ENCODE data around the gene JMJD7.

DNA sequence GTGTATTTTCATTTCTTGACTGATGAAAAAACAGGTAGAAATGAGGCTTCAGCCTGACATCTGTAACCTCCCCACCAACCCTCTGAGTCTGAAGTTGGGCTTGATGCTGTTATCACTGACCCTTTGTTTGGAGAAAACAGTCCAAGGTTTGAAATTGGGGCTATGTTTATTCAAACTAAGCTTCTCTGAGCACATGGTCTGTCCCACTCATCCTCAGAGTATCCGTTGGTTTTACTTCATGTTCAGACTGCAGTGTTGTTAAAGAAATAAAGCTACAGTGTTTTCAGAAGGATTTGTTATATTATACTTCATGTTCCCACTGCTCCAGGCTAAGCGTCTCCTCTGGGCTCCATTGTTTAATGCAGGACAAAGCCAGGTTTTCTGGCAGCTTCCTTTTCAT lies 47.6 kb upstream of the JMJD7 start:
- TF ChIP-seq, protein P1, sequence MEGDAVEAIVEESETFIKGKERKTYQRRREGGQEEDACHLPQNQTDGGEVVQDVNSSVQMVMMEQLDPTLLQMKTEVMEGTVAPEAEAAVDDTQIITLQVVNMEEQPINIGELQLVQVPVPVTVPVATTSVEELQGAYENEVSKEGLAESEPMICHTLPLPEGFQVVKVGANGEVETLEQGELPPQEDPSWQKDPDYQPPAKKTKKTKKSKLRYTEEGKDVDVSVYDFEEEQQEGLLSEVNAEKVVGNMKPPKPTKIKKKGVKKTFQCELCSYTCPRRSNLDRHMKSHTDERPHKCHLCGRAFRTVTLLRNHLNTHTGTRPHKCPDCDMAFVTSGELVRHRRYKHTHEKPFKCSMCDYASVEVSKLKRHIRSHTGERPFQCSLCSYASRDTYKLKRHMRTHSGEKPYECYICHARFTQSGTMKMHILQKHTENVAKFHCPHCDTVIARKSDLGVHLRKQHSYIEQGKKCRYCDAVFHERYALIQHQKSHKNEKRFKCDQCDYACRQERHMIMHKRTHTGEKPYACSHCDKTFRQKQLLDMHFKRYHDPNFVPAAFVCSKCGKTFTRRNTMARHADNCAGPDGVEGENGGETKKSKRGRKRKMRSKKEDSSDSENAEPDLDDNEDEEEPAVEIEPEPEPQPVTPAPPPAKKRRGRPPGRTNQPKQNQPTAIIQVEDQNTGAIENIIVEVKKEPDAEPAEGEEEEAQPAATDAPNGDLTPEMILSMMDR (IDR thresholded peaks at IDR 0.05) = no peak
- TF ChIP-seq POLR2AphosphoS5 (IDR thresholded peaks at IDR 0.05) (no peak), EP300 (IDR thresholded peaks at IDR 0.05; ENCODE audit: low read depth) (no peak), POLR2A (IDR thresholded peaks at IDR 0.05) (no peak)

All from transverse colon (tissue), 4 donors.